GM12891 (cell line): ENCODE measurements around the gene SNAI3.

ENCODE experiments used
- PAX5 ChIP-seq: IDR thresholded peaks from 2 replicates; pipeline ENCODE4 v1.6.1; 2011; ENCODE audit warnings: low read length, moderate library complexity, mild to moderate bottlenecking; ENCODE audit not compliant: insufficient read depth, severe bottlenecking
- POLR2A ChIP-seq: IDR thresholded peaks from 2 replicates; pipeline ENCODE4 v1.6.1; 2011; ENCODE audit warnings: low read depth, low read length, control low read depth
- POLR2AphosphoS5 ChIP-seq: IDR thresholded peaks from 2 replicates; pipeline ENCODE4 v1.6.1; 2011; ENCODE audit warnings: low read depth, low read length, control low read depth
- POU2F2 ChIP-seq: IDR thresholded peaks from 2 replicates; pipeline ENCODE4 v1.6.1; 2011; ENCODE audit warnings: low read depth, mild to moderate bottlenecking, control low read depth, low read length, moderate library complexity
- SPI1 ChIP-seq: IDR thresholded peaks from 2 replicates; pipeline ENCODE4 v1.6.1; 2011; ENCODE audit warnings: low read depth, low read length, control low read depth
- TAF1 ChIP-seq: IDR thresholded peaks from 2 replicates; pipeline ENCODE4 v1.6.1; 2011; ENCODE audit warnings: low read depth, low read length, control low read depth

GRCh38 chr16:88655053-88655732, 31.1 kb downstream of the SNAI3 start:
- TF ChIP-seq POLR2A = no peak
- no peak for TF ChIP-seq POLR2AphosphoS5
- TF ChIP-seq POU2F2 = no peak
- TF ChIP-seq TAF1 = no peak
- TF ChIP-seq SPI1 = no peak
- TF ChIP-seq PAX5 = no peak
